ENCODE measurements around the gene PUM2.

- TF ChIP-seq CTCF (IDR thresholded peaks at IDR 0.05) (no peak), POLR2A (IDR thresholded peaks at IDR 0.05) (no peak)
Observed at GRCh38 chr2:20382965-20383810, 32.5 kb upstream of the PUM2 start.
